Activated T-cell treated with anti-CD3 and anti-CD28 coated beads, Interleukin-2, amount 50 U/mL, for 72 hours (primary cell): ENCODE measurements around the gene PTPN1. TPM values are rescaled to one million over a fixed set of nuclear protein-coding genes. Genes with fewer than 3 reads are reported as not detected.

Experiments
- ATAC-seq, 2 donors: fragments of 150-1000 bp; cut with Tn5 transposase; replicated peaks in 1 of 2; 2 replicates each; pipeline ENCODE4 v1.10.0; 2021; ENCODE audit warnings: moderate library complexity in 2 of 2, mild to moderate bottlenecking in 1 of 2
- DNase-seq, 2 donors: peaks; one replicate each; pipeline ENCODE4 v3.0.0; 2021 to 2022; ENCODE audit warnings: mixed read lengths in 1 of 2
- H3K27ac Mint-ChIP-seq: one replicate; pipeline ENCODE4 v1.8.0; 2022; ENCODE audit warnings: mild to moderate bottlenecking, moderate library complexity, mixed read lengths
- H3K27me3 Mint-ChIP-seq: one replicate; pipeline ENCODE4 v1.8.0; 2022; ENCODE audit warnings: low read depth, mixed read lengths
- H3K36me3 Mint-ChIP-seq, 2 donors: one replicate each; pipeline ENCODE4 v1.8.0; 2022; ENCODE audit warnings: mixed read lengths in 2 of 2, mild to moderate bottlenecking in 1 of 2; ENCODE audit not compliant: insufficient read depth in 2 of 2
- H3K4me1 Mint-ChIP-seq: one replicate; pipeline ENCODE4 v1.8.0; 2022; ENCODE audit warnings: low read depth, mixed read lengths
- H3K4me3 Mint-ChIP-seq, 2 donors: one replicate each; pipeline ENCODE4 v1.8.0; 2022; ENCODE audit warnings: mild to moderate bottlenecking in 2 of 2, mixed read lengths in 2 of 2, moderate library complexity in 2 of 2
- H3K9me3 Mint-ChIP-seq, 2 donors: one replicate each; pipeline ENCODE4 v1.8.0; 2022; ENCODE audit warnings: mixed read lengths in 2 of 2
- total RNA-seq, 2 donors: library from RNA; stranded (reverse); gene quantifications; one replicate each; pipeline ENCODE4 v1.2.3, GENCODE V29; 2022

PTPN1 gene
- total RNA-seq, 2 donors from 2014 or later = 138 TPM

- Mint-ChIP-seq H3K9me3 (peaks cover 0 to 8% of the 10 kb centered on the region in 2 donors), H3K4me3 (no peak overlapping the region)
- ATAC-seq = no peak
These were observed 114.3 kb downstream of the PTPN1 start for GRCh38 chr20:50624351-50625016.

GRCh38 chr20:50625986-50626677, 115.9 kb downstream of the PTPN1 start:
- ATAC-seq (peak in 1 of 2 donors; percentile 33), DNase-seq (peak; percentile 35 to 47)
- Mint-ChIP-seq H3K27ac (no peak overlapping the region), H3K4me3 (no peak overlapping the region), H3K36me3 (peaks cover 0 to 2% of the 10 kb centered on the region in 2 donors), H3K27me3 (no peaks in the 10 kb centered on the region), H3K9me3 (peaks cover 0 to 4% of the 10 kb centered on the region in 2 donors), H3K4me1 (no peaks in the 10 kb centered on the region)

More at GRCh38 chr20:50624351-50625016, 114.3 kb downstream of the PTPN1 start:
- DNase-seq = no peak
- Mint-ChIP-seq H3K36me3 (peaks cover 4 to 5% of the 10 kb centered on the region in 2 donors), H3K27ac (no peak overlapping the region), H3K4me1 (no peaks in the 10 kb centered on the region), H3K27me3 (no peaks in the 10 kb centered on the region)

GRCh38 chr20:50627747-50628146, 117.6 kb downstream of the PTPN1 start:
- DNase-seq = no peak
- Mint-ChIP-seq H3K27ac (no peak overlapping the region), H3K4me1 (no peaks in the 10 kb centered on the region), H3K27me3 (no peaks in the 10 kb centered on the region), H3K36me3 (no peaks in the 10 kb centered on the region), H3K9me3 (no peaks in the 10 kb centered on the region), H3K4me3 (no peak overlapping the region)
- ATAC-seq = no peak

GRCh38 chr20:50628332-50628731, 118.1 kb downstream of the PTPN1 start:
- Mint-ChIP-seq H3K36me3 (no peaks in the 10 kb centered on the region), H3K27ac (no peak overlapping the region), H3K4me3 (no peak overlapping the region), H3K27me3 (no peaks in the 10 kb centered on the region), H3K9me3 (no peaks in the 10 kb centered on the region), H3K4me1 (no peaks in the 10 kb centered on the region)
- no peak for DNase-seq
- ATAC-seq = no peak

- Mint-ChIP-seq H3K27ac (no peak overlapping the region), H3K4me3 (no peak overlapping the region), H3K9me3 (no peaks in the 10 kb centered on the region), H3K4me1 (no peaks in the 10 kb centered on the region), H3K27me3 (no peaks in the 10 kb centered on the region), H3K36me3 (no peaks in the 10 kb centered on the region)
- ATAC-seq = no peak
- no peak for DNase-seq
These were observed 118.9 kb downstream of the PTPN1 start for GRCh38 chr20:50628853-50629669.

GRCh38 chr20:50629670-50630045, 119.5 kb downstream of the PTPN1 start:
- Mint-ChIP-seq H3K4me1 (no peaks in the 10 kb centered on the region), H3K9me3 (no peaks in the 10 kb centered on the region), H3K36me3 (no peaks in the 10 kb centered on the region), H3K4me3 (no peak overlapping the region), H3K27ac (no peak overlapping the region), H3K27me3 (no peaks in the 10 kb centered on the region)
- ATAC-seq (no peak), DNase-seq (no peak)

- DNase-seq = no peak
- Mint-ChIP-seq H3K36me3 (no peaks in the 10 kb centered on the region), H3K27ac (no peak overlapping the region), H3K9me3 (no peaks in the 10 kb centered on the region), H3K4me1 (no peaks in the 10 kb centered on the region), H3K27me3 (peaks cover 4% of the 10 kb centered on the region), H3K4me3 (no peak overlapping the region)
- ATAC-seq = no peak
These were observed 120.5 kb downstream of the PTPN1 start for GRCh38 chr20:50630578-50631263.

GRCh38 chr20:50632236-50632635, 122.1 kb downstream of the PTPN1 start:
- Mint-ChIP-seq H3K4me1 (no peaks in the 10 kb centered on the region), H3K4me3 (no peak overlapping the region), H3K36me3 (no peaks in the 10 kb centered on the region), H3K27me3 (peaks cover 4% of the 10 kb centered on the region), H3K27ac (no peak overlapping the region), H3K9me3 (no peaks in the 10 kb centered on the region)
- ATAC-seq (no peak), DNase-seq (no peak)

GRCh38 chr20:50632701-50633100, 122.5 kb downstream of the PTPN1 start:
- Mint-ChIP-seq H3K9me3 (no peaks in the 10 kb centered on the region), H3K36me3 (no peaks in the 10 kb centered on the region), H3K27me3 (peaks cover 4% of the 10 kb centered on the region), H3K4me3 (no peak overlapping the region), H3K27ac (no peak overlapping the region), H3K4me1 (no peaks in the 10 kb centered on the region)
- no peak for ATAC-seq
- DNase-seq = no peak

- Mint-ChIP-seq H3K36me3 (no peaks in the 10 kb centered on the region), H3K4me1 (no peaks in the 10 kb centered on the region), H3K9me3 (no peaks in the 10 kb centered on the region), H3K27ac (no peak overlapping the region), H3K4me3 (no peak overlapping the region), H3K27me3 (peaks cover 4% of the 10 kb centered on the region)
- DNase-seq (no peak), ATAC-seq (no peak)
These were observed 123.2 kb downstream of the PTPN1 start for GRCh38 chr20:50633361-50633760.

GRCh38 chr20:50634191-50634590, 124.0 kb downstream of the PTPN1 start:
- H3K27me3 Mint-ChIP-seq = peaks cover 4% of the 10 kb centered on the region
- H3K4me3 Mint-ChIP-seq = no peak overlapping the region
- no peak overlapping the region for H3K27ac Mint-ChIP-seq
- no peaks in the 10 kb centered on the region for H3K4me1 Mint-ChIP-seq
- no peak for ATAC-seq
- no peaks in the 10 kb centered on the region for H3K9me3 Mint-ChIP-seq
- H3K36me3 Mint-ChIP-seq = no peaks in the 10 kb centered on the region
- no peak for DNase-seq
